A549 (cell line): ENCODE results near the gene RNF14. TPM values are rescaled to one million over a fixed set of nuclear protein-coding genes. Genes with fewer than 3 reads are reported as not detected.
"Not testable (repeated sequence)": the region's sequence is repeated elsewhere in the genome, so short reads cannot be mapped to it uniquely, and the experiment has no call there.

Experiments
- ATAC-seq, 2 experiments: fragments of 200-7000 bp in 1 of 2; fragments of >200 bp in 1 of 2; cut with Nextera tagmentation in 1 of 2; cut with Tn5 transposase in 1 of 2; 3 replicates each; pipeline versions ENCODE4 v1.8.0 to v1.9.1; 2018 to 2020; ENCODE audit warnings: mild to moderate bottlenecking in 1 of 2, moderate library complexity in 1 of 2
- CTCF ChIA-PET: fragments of 300-600 bp; sonication (Branson Sonifier 250); formaldehyde crosslinking; extraction: SDS; loops from one replicate; lab custom pipeline; 2021; ENCODE audit warnings: antibody characterized with exemption, inconsistent platforms; lab: Yijun Ruan, JAX
- POLR2A ChIA-PET: fragments of 350-600 bp; formaldehyde crosslinking; extraction: SDS; loops from one replicate; lab custom pipeline; 2021; ENCODE audit warnings: antibody characterized with exemption, inconsistent platforms; lab: Yijun Ruan, JAX
- DNase-seq, 2 experiments: peaks; one replicate each; pipeline versions ENCODE4 v3.0.0 to v3.0.0-alpha.2; 2011 to 2016; ENCODE audit warnings: low read depth in 1 of 2, low spot score in 1 of 2
- FAIRE-seq: peaks from 2 replicates; lab custom pipeline; 2011; peaks lifted over from hg19 to GRCh38; lab: Jason Lieb, UNC
- H3K27ac ChIP-seq, 2 experiments: fragments of >200 bp; sonication (Bioruptor Twin); formaldehyde crosslinking; 3 replicates each; pipeline ENCODE4 v1.5.1; 2016 to 2017
- H3K4me1 ChIP-seq: fragments of >200 bp; sonication (Bioruptor Twin); formaldehyde crosslinking; 3 replicates; pipeline ENCODE4 v1.6.1; 2016
- H3K4me2 ChIP-seq: fragments of >200 bp; sonication (Bioruptor Twin); formaldehyde crosslinking; 3 replicates; pipeline ENCODE4 v1.6.1; 2016
- H3K4me3 ChIP-seq: fragments of >200 bp; sonication (Bioruptor Twin); formaldehyde crosslinking; 3 replicates; pipeline ENCODE4 v1.5.1; 2016
- H3K9me3 ChIP-seq: fragments of >200 bp; sonication (Bioruptor Twin); formaldehyde crosslinking; 3 replicates; pipeline ENCODE4 v1.6.1; 2016
- BHLHE40 ChIP-seq: IDR thresholded peaks from 2 replicates; pipeline ENCODE4 v1.6.1; 2012; ENCODE audit warnings: low read depth, low read length, inconsistent platforms
- CTCF ChIP-seq: fragments of >200 bp; sonication (Bioruptor Twin); formaldehyde crosslinking; IDR thresholded peaks from 3 replicates; pipeline ENCODE4 v1.5.1; 2016
- EP300 ChIP-seq, 2 experiments: fragments of >200 bp; sonication (Bioruptor Twin); formaldehyde crosslinking; IDR thresholded peaks; 2 replicates in 1 of 2; 3 replicates in 1 of 2; pipeline ENCODE4 v1.6.1; 2016 to 2017
- FOXS1 ChIP-seq: fragments of 250-450 bp; sonication (Bioruptor Pico); IDR thresholded peaks from 2 replicates; pipeline ENCODE4 v1.5.0; 2020; ENCODE audit warnings: mild to moderate bottlenecking, moderate library complexity
- HOXB5 ChIP-seq: fragments of 250-450 bp; sonication (Bioruptor Pico); IDR thresholded peaks from 2 replicates; pipeline ENCODE4 v1.5.0; 2020; ENCODE audit warnings: mild to moderate bottlenecking, moderate library complexity
- JUN ChIP-seq, 2 experiments: fragments of >200 bp; sonication (Bioruptor Twin); formaldehyde crosslinking; IDR thresholded peaks; 2 replicates in 1 of 2; 3 replicates in 1 of 2; pipeline ENCODE4 v1.6.1; 2016 to 2017
- MAFK ChIP-seq: fragments of 450-650 bp; IDR thresholded peaks from 2 replicates; pipeline ENCODE4 v1.6.1; 2014; ENCODE audit not compliant: partially characterized antibody
- MAX ChIP-seq: IDR thresholded peaks from 2 replicates; pipeline ENCODE4 v1.6.1; 2012
- MAZ ChIP-seq: fragments of 150-350 bp; IDR thresholded peaks from 2 replicates; pipeline ENCODE4 v1.6.1; 2014; ENCODE audit warnings: antibody characterized with exemption, low read depth, low read length, borderline replicate concordance
- NFE2L2 ChIP-seq: fragments of 150-350 bp; conservative IDR thresholded peaks from 2 replicates; pipeline ENCODE4 v1.6.1; 2014; ENCODE audit warnings: low read length
- NPAS2 ChIP-seq: fragments of 250-450 bp; sonication (Bioruptor Pico); IDR thresholded peaks from 2 replicates; pipeline ENCODE4 v1.8.0; 2022; ENCODE audit warnings: mild to moderate bottlenecking, moderate library complexity, borderline replicate concordance
- NR3C1 ChIP-seq: fragments of >200 bp; sonication (Bioruptor Twin); formaldehyde crosslinking; IDR thresholded peaks from 3 replicates; pipeline ENCODE4 v1.6.1; 2017
- RNF2 ChIP-seq: fragments of 200-600 bp; sonication (generic); IDR thresholded peaks from 2 replicates; pipeline ENCODE4 v1.6.1; 2016; ENCODE audit warnings: low read depth, mild to moderate bottlenecking, antibody characterized with exemption, moderate library complexity, borderline replicate concordance
- SMC3 ChIP-seq: fragments of >200 bp; sonication (Bioruptor Twin); formaldehyde crosslinking; IDR thresholded peaks from 3 replicates; pipeline ENCODE4 v1.6.1; 2018; ENCODE audit warnings: inconsistent platforms
- WGBS: methylation state at CpG from one replicate; pipeline ENCODE4 v1.1.6; 2017; ENCODE audit errors: missing lambda C conversion rate; 5-methylcytosine and 5-hydroxymethylcytosine counted together
- polyA plus RNA-seq, 4 experiments: library from polyadenylated mRNA; depleted of rRNA in 3 of 4; stranded (reverse); fragments of >200 nt; fragmentation: RNase III in 1 of 4; extraction: RNeasy Plus Mini Kit Qiagen cat#74134 plus additional on column Dnase treatment in 1 of 4; gene quantifications; 2 replicates in 3 of 4; 3 replicates in 1 of 4; pipeline ENCODE4 v1.2.3, GENCODE V29; 2011 to 2017

The RNF14 gene
- polyA plus RNA-seq, 2 of the 4 experiments (the other 2 are of a cell fraction), result 43.2 to 47.4 TPM

GRCh38 chr5:141919218-141920119, 49.4 kb upstream of the RNF14 start:
- FAIRE-seq (no peak), ATAC-seq (no peak), DNase-seq (no peak)
- POLR2A ChIA-PET, result no interaction called here
- H3K9me3 ChIP-seq, result no peaks in the 10 kb centered on the region
- no peak overlapping the region for H3K4me3 ChIP-seq
- 0 out of 6 replicates have a peak overlapping the region, but pooled peaks of 1 of the 2 experiments have one; percentile 13 for H3K27ac ChIP-seq
- CTCF ChIA-PET, result interaction anchor here (0.9 to 2.2 kb wide), 9 partner anchors 10 to 255 kb away, joined by 3 to 12 read pairs (median 4); partner anchors contain the start of gene RNF14
- peaks cover 9% of the 10 kb centered on the region for H3K4me1 ChIP-seq
- WGBS, result 88% methylated on average over 8 of the region's 8 CpGs
- no peak overlapping the region for H3K4me2 ChIP-seq
- TF ChIP-seq NFE2L2 (no peak), MAFK (peak; percentile 65)

GRCh38 chr5:141920771-141921170, 48.1 kb upstream of the RNF14 start:
- TF ChIP-seq SMC3 (no peak), MAX (no peak), HOXB5 (CRISPR knock-in tag) (no peak), MAZ (no peak), FOXS1 (no peak), CTCF (no peak), NR3C1 (no peak), JUN (IDR thresholded peaks at IDR 0.05) (no peak), BHLHE40 (no peak), EP300 (IDR thresholded peaks at IDR 0.05) (no peak), NPAS2 (CRISPR knock-in tag) (no peak), RNF2 (no peak)
- Histone ChIP-seq H3K4me1 (peaks cover 12% of the 10 kb centered on the region), H3K4me2 (no peak overlapping the region), H3K9me3 (no peaks in the 10 kb centered on the region), H3K27ac (no peak overlapping the region), H3K4me3 (no peak overlapping the region)
- ATAC-seq (no peak), DNase-seq (no peak), FAIRE-seq (no peak)
- WGBS, result 97% methylated on average over 2 of the region's 2 CpGs
- CTCF ChIA-PET, result interaction anchor here (0.8 to 1.7 kb wide), 8 partner anchors 8 to 229 kb away, joined by 3 to 12 read pairs (median 4); no protein-coding TSS in a partner anchor
- POLR2A ChIA-PET, result no interaction called here

GRCh38 chr5:141922827-141923447, 46.0 kb upstream of the RNF14 start:
- 49% methylated on average over 28 of the region's 28 CpGs for WGBS
- peak overlapping the region; percentile 92 to 99 for H3K27ac ChIP-seq
- H3K4me3 ChIP-seq, result peak overlapping the region; percentile 89
- CTCF ChIA-PET, result interaction anchor here (0.6 to 3.1 kb wide), 9 partner anchors 10 to 231 kb away, joined by 3 to 13 read pairs (median 4); partner anchors contain the start of genes PCDH1 and RNF14
- H3K4me2 ChIP-seq, result peak overlapping the region; percentile 97
- POLR2A ChIA-PET, result interaction anchor here (0.5 to 2.0 kb wide), 18 partner anchors 9 to 331 kb away, joined by 3 to 28 read pairs (median 4); partner anchors contain the start of genes HDAC3, PCDH1, PCDH12 and RELL2
- not testable (repeated sequence) for DNase-seq, FAIRE-seq, H3K9me3 ChIP-seq
- ATAC-seq, result peak in 1 of 2 experiments; percentile 17; a peak in 4 of 6 replicates
- peaks cover 12% of the 10 kb centered on the region for H3K4me1 ChIP-seq
